DOHH2 (cell line): ENCODE data around the gene PAPOLB.

Source experiments
- CTCF ChIP-seq: fragments of 200-600 bp; sonication (generic); IDR thresholded peaks from one replicate; pipeline ENCODE4 v1.5.1; 2014; ENCODE audit warnings: antibody characterized with exemption, mild to moderate bottlenecking, low read depth, low read length; ENCODE audit not compliant: poor library complexity, severe bottlenecking
- EZH2phosphoT487 ChIP-seq: fragments of 200-600 bp; sonication (generic); IDR thresholded peaks from 2 replicates; pipeline ENCODE4 v1.6.1; 2017; ENCODE audit warnings: borderline replicate concordance, mild to moderate bottlenecking, antibody characterized with exemption, low read length, moderate library complexity, mixed read lengths

- TF ChIP-seq CTCF (no peak), EZH2phosphoT487 (no peak)
These were observed 33.0 kb downstream of the PAPOLB start for GRCh38 chr7:4828720-4829383.
